ENCODE data around the gene DNAJA1.

DNAJA1 gene

GRCh38 chr9:33029231-33029786 lies 4.2 kb downstream of the DNAJA1 start:
- peak; percentile 28 for DNase-seq (ENCODE audit: low read depth)

DNA sequence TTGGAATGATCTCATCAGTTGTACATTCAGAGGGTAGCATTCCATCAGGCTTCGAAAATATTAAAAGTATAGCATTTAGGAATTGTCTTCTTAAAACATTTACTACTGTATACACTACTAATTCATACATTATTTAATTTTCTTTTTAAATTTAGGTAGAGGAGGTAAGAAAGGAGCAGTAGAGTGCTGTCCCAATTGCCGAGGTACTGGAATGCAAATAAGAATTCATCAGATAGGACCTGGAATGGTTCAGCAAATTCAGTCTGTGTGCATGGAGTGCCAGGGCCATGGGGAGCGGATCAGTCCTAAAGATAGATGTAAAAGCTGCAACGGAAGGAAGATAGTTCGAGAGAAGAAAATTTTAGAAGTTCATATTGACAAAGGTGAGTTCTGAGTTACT lies 5.2 kb downstream of the DNAJA1 start:
- DNase-seq (ENCODE audit: low read depth), result no peak

DNA sequence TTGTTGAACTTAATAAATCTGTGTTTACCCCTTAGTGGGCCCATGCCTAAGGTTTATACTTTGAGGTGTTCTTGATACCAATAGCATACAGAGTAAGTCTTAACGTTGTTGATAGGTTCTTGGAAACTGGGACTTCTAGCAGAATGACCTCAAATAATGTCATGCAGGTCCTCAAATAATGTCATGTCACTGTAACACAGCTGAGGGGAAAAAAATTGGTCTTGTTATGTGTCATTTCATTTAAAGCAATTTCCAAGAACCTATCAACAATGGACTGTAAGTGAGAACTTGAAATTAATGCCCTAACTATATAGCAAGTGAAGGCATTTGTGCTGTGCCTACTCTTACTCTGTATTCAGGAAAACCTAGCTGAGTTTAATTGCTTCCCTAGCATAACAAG lies 7.2 kb downstream of the DNAJA1 start:
- DNase-seq (ENCODE audit: low read depth), result no peak

DNA sequence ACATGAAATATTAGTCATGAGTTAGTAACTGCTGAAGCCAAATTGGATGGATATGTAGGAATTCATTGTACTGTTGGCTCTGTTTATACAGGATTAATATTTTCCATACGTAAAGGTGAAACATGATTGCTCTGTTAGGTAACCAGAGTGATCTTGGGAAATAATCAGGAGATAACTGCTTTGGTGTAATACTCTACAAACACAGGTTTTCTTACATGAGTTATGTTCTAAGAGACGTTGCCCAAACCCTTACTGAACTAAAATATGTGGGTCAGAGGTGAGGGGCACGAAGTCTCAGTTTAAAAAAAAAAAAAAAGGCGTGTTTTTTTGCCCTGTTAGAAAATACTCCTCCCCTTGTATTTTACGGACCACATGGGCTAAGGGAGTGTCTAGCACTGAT lies 7.8 kb downstream of the DNAJA1 start:
- no peak for DNase-seq (ENCODE audit: low read depth)

- no peak for DNase-seq (ENCODE audit: low read depth)
Observed at GRCh38 chr9:33040792-33041431, 15.8 kb downstream of the DNAJA1 start.

DNA sequence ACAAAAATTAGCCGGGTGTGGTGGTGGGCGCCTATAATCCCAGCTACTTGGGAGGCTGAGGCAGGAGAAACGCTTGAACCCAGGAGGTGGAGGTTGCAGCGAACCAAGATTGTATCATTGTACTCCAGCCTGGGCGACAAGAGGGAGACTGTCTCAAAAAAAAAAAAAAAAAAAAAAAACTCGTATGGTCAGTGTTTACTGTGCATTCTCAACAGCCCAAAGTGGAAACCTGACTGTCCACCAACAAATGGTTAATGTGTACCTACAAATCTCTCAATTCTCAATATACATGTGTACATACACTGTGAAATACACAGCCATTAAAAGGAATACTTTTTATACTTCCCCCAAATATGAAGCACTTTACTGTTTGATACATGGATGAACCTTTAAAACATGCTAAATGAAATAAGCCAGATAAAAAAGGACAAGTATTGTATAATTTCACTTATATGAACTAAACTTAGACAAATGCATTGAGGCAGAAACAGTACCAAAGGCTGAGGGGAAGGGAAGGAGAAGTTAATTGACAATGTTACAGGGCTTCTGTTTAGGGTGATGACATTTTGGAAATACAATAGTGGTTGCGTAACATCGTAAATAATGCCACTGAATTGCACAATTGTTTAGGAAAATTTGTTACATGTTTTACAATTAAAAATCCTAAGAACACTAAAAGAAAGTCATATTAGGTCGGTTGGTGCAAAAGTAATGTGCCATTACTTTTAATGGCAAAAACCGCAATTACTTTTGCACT lies 16.5 kb downstream of the DNAJA1 start:
- no peak for DNase-seq (ENCODE audit: low read depth)

DNA sequence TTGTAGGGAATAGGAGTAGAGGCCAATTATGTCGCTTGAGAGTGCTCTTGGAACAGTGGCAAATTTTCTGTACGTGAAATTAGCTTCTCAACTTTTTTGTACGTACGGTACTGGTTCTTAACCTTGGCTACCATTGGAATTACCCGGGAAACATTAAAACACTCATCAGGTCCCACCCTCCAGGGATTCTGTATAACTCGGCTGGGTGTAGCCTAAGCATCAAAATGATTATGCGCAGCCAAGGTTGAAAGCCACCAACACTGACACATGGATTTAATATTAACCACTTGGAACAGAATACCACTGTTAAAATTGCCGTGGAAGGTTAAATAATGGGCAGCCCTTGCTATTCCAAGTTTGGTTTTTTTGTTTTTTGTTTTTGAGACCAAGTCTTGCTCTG lies 17.4 kb downstream of the DNAJA1 start:
- DNase-seq (ENCODE audit: low read depth), result no peak

GRCh38 chr9:33043671-33044070 lies 18.6 kb downstream of the DNAJA1 start:
- no peak for DNase-seq (ENCODE audit: low read depth)

- DNase-seq (ENCODE audit: low read depth), result peak; percentile 92
Observed at GRCh38 chr9:33044162-33044673, 19.1 kb downstream of the DNAJA1 start.

GRCh38 chr9:33044677-33045282 lies 19.7 kb downstream of the DNAJA1 start:
- DNase-seq (ENCODE audit: low read depth), result peak; percentile 22

DNA sequence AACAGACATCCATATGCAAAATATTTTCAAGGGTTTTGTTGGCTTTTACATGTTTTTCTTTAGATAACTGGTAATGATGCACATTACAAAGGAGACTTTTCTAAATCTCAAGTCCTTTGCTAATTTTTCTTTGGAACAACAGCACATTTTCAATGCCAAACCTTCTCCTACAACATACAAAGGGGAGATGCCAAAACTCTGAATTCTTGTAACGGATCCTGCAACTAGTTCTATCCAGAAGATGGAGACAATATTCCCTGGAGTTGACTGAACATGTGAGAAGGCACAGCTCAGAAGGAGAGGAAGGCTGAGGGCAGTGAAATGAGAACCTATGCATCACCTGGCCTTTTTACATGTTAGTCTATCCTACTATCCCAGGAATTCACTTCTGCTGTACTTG lies 21.0 kb downstream of the DNAJA1 start:
- no peak for DNase-seq (ENCODE audit: low read depth)

DNA sequence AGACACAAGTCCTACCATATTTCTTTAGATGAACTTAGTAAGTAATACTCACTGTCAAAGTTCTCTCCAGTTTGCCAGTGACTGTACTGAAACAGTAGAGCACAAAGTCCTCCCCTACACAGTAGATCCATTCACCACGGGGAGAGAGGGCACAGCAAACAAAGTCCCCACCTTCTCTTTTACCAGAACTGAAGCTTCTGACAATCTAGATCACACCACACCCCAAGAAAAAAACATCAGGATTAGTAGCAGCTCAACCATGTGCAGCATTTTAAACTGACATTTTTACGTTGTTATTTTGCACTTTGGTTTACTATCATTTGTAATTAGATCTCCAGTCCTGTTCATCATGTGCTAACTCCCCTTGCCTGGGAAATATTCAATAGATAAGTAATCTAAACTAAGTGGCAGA lies 23.0 kb downstream of the DNAJA1 start:
- DNase-seq (ENCODE audit: low read depth), result no peak

- DNase-seq (ENCODE audit: low read depth), result no peak
Observed at GRCh38 chr9:33049680-33050361, 24.7 kb downstream of the DNAJA1 start.

DNA sequence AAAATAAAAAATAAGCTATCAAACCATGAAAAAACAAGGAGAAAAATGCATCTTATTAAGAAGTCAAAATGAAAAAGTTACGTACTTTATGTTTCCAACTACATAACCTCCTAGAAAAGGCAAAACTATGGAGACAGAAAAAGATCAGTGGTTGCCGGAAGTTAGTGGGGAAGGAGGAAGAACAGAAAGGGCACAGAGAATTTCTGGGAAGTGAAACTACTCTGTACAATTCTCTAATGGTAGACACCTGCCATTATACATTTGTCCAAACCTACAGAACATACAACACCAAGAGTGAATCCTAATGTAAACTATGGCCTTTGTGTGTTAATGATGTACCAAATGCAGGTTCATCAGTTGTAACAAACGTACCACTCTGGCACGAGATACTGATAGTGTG lies 26.1 kb downstream of the DNAJA1 start:
- no peak for DNase-seq (ENCODE audit: low read depth)

GRCh38 chr9:33065157-33066076 lies 40.3 kb downstream of the DNAJA1 start:
- DNase-seq (ENCODE audit: low read depth), result no peak

GRCh38 chr9:33068991-33069390 lies 43.9 kb downstream of the DNAJA1 start:
- no peak for DNase-seq (ENCODE audit: low read depth)

DNA sequence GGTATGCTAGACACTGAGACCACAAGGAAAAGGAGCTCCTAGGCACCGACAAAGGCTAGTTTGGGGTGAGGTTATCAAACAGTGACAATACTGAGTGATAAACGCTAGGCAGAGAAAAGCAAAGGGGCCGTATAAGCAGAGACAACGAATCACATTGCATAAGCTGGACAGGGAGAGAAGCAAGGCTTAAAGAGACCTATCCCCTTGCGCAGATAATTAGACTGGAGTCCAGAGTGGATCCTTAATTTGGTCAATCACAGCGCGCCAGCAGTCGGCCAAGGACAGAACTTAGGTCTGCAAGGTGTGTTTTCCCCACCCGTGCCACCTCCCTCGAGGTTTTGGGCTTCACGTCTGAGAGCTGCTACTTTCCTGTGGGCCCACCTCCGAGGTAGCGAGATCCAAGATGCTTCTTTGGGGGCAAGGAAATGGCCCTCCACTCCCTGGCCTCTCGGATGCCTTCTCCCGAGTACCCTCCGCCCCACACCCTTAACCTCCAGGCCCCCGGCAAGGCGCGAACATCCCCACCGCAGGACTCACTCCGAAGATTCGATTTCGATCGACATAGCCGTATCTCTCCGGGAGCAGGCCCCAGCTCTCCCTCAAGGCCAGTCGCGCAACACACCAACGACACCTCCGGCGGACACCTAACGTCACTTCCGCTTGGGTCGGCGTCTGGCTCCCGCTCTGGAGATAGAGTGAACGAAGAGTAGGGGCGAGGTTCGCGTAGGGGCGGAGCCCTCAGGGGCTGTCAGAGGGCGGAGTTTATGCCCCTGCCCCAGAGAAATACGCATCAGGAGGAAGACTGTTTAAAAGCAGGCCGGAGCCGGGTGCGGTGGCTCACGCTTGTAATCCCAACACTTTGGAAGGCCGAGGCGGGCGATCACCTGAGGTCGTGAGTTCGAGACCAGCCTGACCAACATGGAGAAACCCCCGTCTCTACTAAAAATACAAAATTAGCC lies 51.3 kb downstream of the DNAJA1 start, which contains the start of gene SMU1:
TSS of gene SMU1 (minus strand) at position 629 of the 959 bp plus-strand sequence. CDS start at position 563, 66 bp downstream.
- peak; percentile 98 for DNase-seq (ENCODE audit: low read depth)

DNA sequence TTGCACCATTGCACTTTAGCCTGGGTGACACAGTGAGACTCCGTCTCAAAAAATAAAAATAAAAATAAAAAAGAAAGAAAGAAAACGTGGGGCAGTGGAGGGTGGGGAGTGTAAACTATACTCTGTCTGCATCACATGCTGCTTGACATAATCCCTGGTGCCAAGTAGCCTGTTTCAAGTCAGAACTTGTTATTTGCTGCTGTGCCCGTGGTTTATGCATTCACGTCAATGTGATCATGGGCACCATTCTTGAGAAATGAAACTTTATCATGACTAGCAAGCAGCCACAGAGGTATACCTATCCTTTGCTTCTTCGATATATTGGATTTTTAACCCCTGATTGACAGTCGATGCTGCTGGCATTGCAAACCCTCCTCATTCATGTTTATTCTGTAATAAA lies 55.5 kb downstream of the DNAJA1 start:
- DNase-seq (ENCODE audit: low read depth), result no peak

DNA sequence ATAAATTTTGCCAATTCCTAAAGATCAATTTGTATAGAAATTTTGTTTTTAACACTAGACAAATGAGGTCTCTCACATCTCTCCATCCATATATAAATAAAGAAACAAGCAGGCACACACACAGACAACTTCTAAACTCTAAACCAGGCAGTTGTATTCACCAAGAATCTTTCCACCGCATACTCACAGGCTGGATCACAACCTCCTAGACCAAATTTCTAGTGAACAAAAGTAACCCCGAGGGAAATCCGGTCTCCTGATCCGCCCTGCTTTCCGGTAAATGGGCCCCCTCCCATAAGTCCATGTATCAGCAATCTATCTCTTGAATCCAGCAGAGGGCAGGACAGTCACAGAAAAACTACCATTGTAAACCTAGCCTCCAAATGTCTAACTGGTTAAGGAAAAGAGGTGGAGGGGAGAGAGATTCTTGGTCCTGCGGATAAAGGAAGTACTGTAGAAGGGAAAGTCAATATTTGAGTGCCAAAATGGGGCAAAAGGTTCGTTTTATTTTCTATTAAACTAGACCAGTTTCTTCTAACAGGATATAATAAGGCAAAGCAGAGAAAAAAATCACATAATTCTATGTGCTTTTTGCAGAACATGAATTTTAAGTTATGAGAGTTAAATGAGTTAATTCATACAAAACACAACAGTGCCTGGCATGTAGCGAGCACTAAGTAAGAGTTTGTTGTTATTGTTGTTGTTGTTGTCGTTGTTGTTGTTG lies 56.2 kb downstream of the DNAJA1 start:
- peak; percentile 87 for DNase-seq (ENCODE audit: low read depth)

All from EH (cell line).